NCI-H1417 (cell line): Measurements from ENCODE around the gene NDOR1.

Experiments used
- DNase-seq, 3 experiments: peaks; one replicate each; lab custom pipeline; 2025; lab: John Stamatoyannopoulos, UW

The NDOR1 gene

GRCh38 chr9:137198902-137199283 lies 6.6 kb upstream of the NDOR1 start:
- no peak for DNase-seq

GRCh38 chr9:137199411-137200121 lies 5.9 kb upstream of the NDOR1 start:
- no peak for DNase-seq

GRCh38 chr9:137200311-137201204 lies 4.9 kb upstream of the NDOR1 start, which contains the start of gene TPRN:
TPRN (minus strand) TSS chr9:137200741; CDS start chr9:137200711, 30 bp downstream.
- peak; percentile 97 to 100 (median 100) for DNase-seq

GRCh38 chr9:137201205-137201868 lies 4.2 kb upstream of the NDOR1 start:
- no peak for DNase-seq

- DNase-seq: no peak
Observed at GRCh38 chr9:137202966-137203365, 2.5 kb upstream of the NDOR1 start.

- no peak for DNase-seq
Observed at GRCh38 chr9:137204731-137205125, 772 bp upstream of the NDOR1 start.

- DNase-seq: no peak
Observed at GRCh38 chr9:137206602-137207001, 1.1 kb downstream of the NDOR1 start.

GRCh38 chr9:137211532-137211931 lies 6.0 kb downstream of the NDOR1 start:
- no peak for DNase-seq

GRCh38 chr9:137212520-137212919 lies 7.0 kb downstream of the NDOR1 start:
- DNase-seq: no peak

GRCh38 chr9:137213160-137214060 lies 7.9 kb downstream of the NDOR1 start:
- no peak for DNase-seq

GRCh38 chr9:137214620-137215019 lies 9.1 kb downstream of the NDOR1 start:
- DNase-seq: no peak

GRCh38 chr9:137215196-137215986 lies 9.9 kb downstream of the NDOR1 start:
- no peak for DNase-seq

GRCh38 chr9:137216188-137216965 lies 10.9 kb downstream of the NDOR1 start:
- no peak for DNase-seq

GRCh38 chr9:137217276-137218211 lies 12.0 kb downstream of the NDOR1 start:
- DNase-seq: peak in 1 of 3 experiments; percentile 41

- DNase-seq: no peak
Observed at GRCh38 chr9:137218212-137218753, 12.8 kb downstream of the NDOR1 start.

GRCh38 chr9:137218754-137219271 lies 13.3 kb downstream of the NDOR1 start:
- DNase-seq: no peak

GRCh38 chr9:137219757-137220316 lies 14.3 kb downstream of the NDOR1 start:
- DNase-seq: no peak
